B cell (primary cell): ENCODE data around the gene SNAPIN. TPM values are rescaled to one million over a fixed set of nuclear protein-coding genes. Genes with fewer than 3 reads are reported as not detected.

Source experiments
- ATAC-seq: fragments of 200-7000 bp; cut with Tn5 transposase; one replicate; pipeline ENCODE4 v1.10.0; 2021; ENCODE audit warnings: low read depth, mild to moderate bottlenecking, moderate number of reproducible peaks, moderate library complexity
- CTCF ChIA-PET: fragments of 350-600 bp; sonication (Branson Sonifier 250); formaldehyde crosslinking; loops from one replicate; lab custom pipeline; 2021; ENCODE audit warnings: antibody characterized with exemption, inconsistent platforms; lab: Charles Lee
- POLR2A ChIA-PET: fragments of 350-600 bp; sonication (Branson Sonifier 250); formaldehyde crosslinking; loops from one replicate; lab custom pipeline; 2021; ENCODE audit warnings: antibody characterized with exemption; lab: Charles Lee
- DNase-seq: peaks from one replicate; pipeline ENCODE4 v3.0.0; 2013
- H2AFZ ChIP-seq: 2 replicates; pipeline ENCODE4 v1.6.1; 2012; ENCODE audit warnings: mild to moderate bottlenecking, low read depth, low read length; ENCODE audit not compliant: insufficient read depth, poor library complexity, severe bottlenecking
- H3K27ac ChIP-seq, 2 donors: 1 replicate in 1 of 2; 2 replicates in 1 of 2; pipeline ENCODE4 v1.5.1; 2012 to 2013; ENCODE audit warnings: low read length in 2 of 2, mild to moderate bottlenecking in 2 of 2, moderate library complexity in 1 of 2
- H3K27me3 ChIP-seq, 4 experiments: fragments of 200-600 bp in 1 of 4; sonication (generic) in 1 of 4; replicated peaks in 1 of 4; 1 replicate in 2 of 4; 2 replicates in 2 of 4; pipeline versions ENCODE4 v1.6.1 to v1.7.0; 2013 to 2016; ENCODE audit warnings: low read length in 3 of 4, mild to moderate bottlenecking in 2 of 4, mixed read lengths in 1 of 4, moderate library complexity in 1 of 4; ENCODE audit not compliant: insufficient read depth in 4 of 4, control insufficient read depth in 3 of 4; ENCODE audit errors: control extremely low read depth in 1 of 4
- H3K36me3 ChIP-seq, 2 experiments: replicated peaks in 1 of 2; 1 replicate in 1 of 2; 2 replicates in 1 of 2; pipeline versions ENCODE4 v1.6.1 to v1.7.1; 2013; ENCODE audit warnings: low read length in 1 of 2; ENCODE audit not compliant: insufficient read depth in 2 of 2, control insufficient read depth in 1 of 2; ENCODE audit errors: control extremely low read depth in 1 of 2, extremely low read depth in 1 of 2
- H3K4me1 ChIP-seq, 2 donors: fragments of 200-600 bp in 1 of 2; sonication (generic) in 1 of 2; 1 replicate in 1 of 2; 2 replicates in 1 of 2; pipeline versions ENCODE4 v1.5.1 to v1.6.1; 2013 to 2017; ENCODE audit warnings: low read length in 2 of 2; ENCODE audit not compliant: control insufficient read depth in 2 of 2, insufficient read depth in 2 of 2
- H3K4me2 ChIP-seq: replicated peaks from 2 replicates; pipeline ENCODE3; 2012; ENCODE audit warnings: mild to moderate bottlenecking, low read depth, low read length; ENCODE audit not compliant: poor library complexity, severe bottlenecking
- H3K4me3 ChIP-seq, 5 experiments: fragments of 200-600 bp in 1 of 5; sonication (generic) in 1 of 5; 1 replicate in 3 of 5; 2 replicates in 2 of 5; pipeline versions ENCODE4 v1.5.1 to v1.7.0; 2011 to 2016; ENCODE audit warnings: low read length in 4 of 5, mild to moderate bottlenecking in 4 of 5, low read depth in 2 of 5, control low read depth in 1 of 5, moderate library complexity in 1 of 5; ENCODE audit not compliant: insufficient read depth in 1 of 5; ENCODE audit errors: control extremely low read depth in 1 of 5, extremely low read depth in 1 of 5
- H3K79me2 ChIP-seq: fragments of 200-600 bp; sonication (generic); one replicate; pipeline ENCODE4 v1.6.0; 2016; ENCODE audit warnings: low read length; ENCODE audit not compliant: control insufficient read depth, insufficient read depth
- H3K9ac ChIP-seq: fragments of 200-600 bp; sonication (generic); 2 replicates; pipeline ENCODE4 v1.6.1; 2017; ENCODE audit warnings: mild to moderate bottlenecking, low read length, moderate library complexity
- H3K9me3 ChIP-seq, 3 donors: one replicate each; pipeline versions ENCODE4 v1.6.1 to v1.7.1; 2013; ENCODE audit warnings: low read length in 2 of 3; ENCODE audit not compliant: control insufficient read depth in 2 of 3, insufficient read depth in 1 of 3; ENCODE audit errors: control extremely low read depth in 1 of 3
- H4K20me1 ChIP-seq: 2 replicates; pipeline ENCODE4 v1.6.0; 2012; ENCODE audit warnings: mild to moderate bottlenecking, low read length; ENCODE audit not compliant: insufficient read depth, control insufficient read depth, poor library complexity, severe bottlenecking
- H3K27ac Mint-ChIP-seq: one replicate; pipeline ENCODE4 v1.8.0; 2021; ENCODE audit warnings: mixed read lengths
- H3K27me3 Mint-ChIP-seq: one replicate; pipeline ENCODE4 v1.8.0; 2021; ENCODE audit warnings: mixed read lengths
- H3K4me1 Mint-ChIP-seq: one replicate; pipeline ENCODE4 v1.8.0; 2021; ENCODE audit warnings: mixed read lengths
- H3K4me3 Mint-ChIP-seq: one replicate; pipeline ENCODE4 v1.8.0; 2021; ENCODE audit warnings: mixed read lengths
- H3K9me3 Mint-ChIP-seq: one replicate; pipeline ENCODE4 v1.8.0; 2022; ENCODE audit warnings: mixed read lengths; ENCODE audit not compliant: insufficient read depth
- CTCF ChIP-seq: fragments of 200-600 bp; IDR thresholded peaks from one replicate; pipeline ENCODE4 v1.8.0; 2022; ENCODE audit warnings: antibody characterized with exemption, mild to moderate bottlenecking
- EZH2 ChIP-seq: IDR thresholded peaks from 2 replicates; pipeline ENCODE4 v1.6.1; 2012; ENCODE audit warnings: borderline replicate concordance, low read depth, mild to moderate bottlenecking, moderate library complexity, low read length; ENCODE audit not compliant: insufficient read depth, poor library complexity, severe bottlenecking
- WGBS: methylation state at CpG from one replicate; pipeline ENCODE4 v1.1.5; 2013; ENCODE audit warnings: missing lambda C conversion rate; ENCODE audit not compliant: insufficient coverage; 5-methylcytosine and 5-hydroxymethylcytosine counted together
- intact Hi-C: fragments of 100-400 bp; cut with micrococcal nuclease; formaldehyde crosslinking; loops from one replicate; pipeline ENCODE4 v1.10.0; 2022
- polyA plus RNA-seq: library from polyadenylated mRNA; depleted of rRNA; stranded (reverse); fragments of >200 nt; gene quantifications from 2 replicates; pipeline ENCODE4 v1.2.3, GENCODE V29; 2012
- total RNA-seq, 2 donors: library from RNA; stranded (reverse); fragments of 120-200 nt in 1 of 2; gene quantifications; 1 replicate in 1 of 2; 2 replicates in 1 of 2; pipeline versions ENCODE4 v1.2.3 to v1.2.4, GENCODE V29; 2013 to 2022

Gene SNAPIN
- total and polyA plus RNA-seq, 2 donors (not counting 1 experiment from before 2014, with no cell fraction given) = 22.7 to 37.6 TPM

- peaks cover 26% of the 10 kb centered on the region for H3K4me1 Mint-ChIP-seq
- Histone ChIP-seq H3K4me2 (peak overlapping the region; percentile 88), H3K27me3 (peaks cover 0 to 37% (median 24%) of the 10 kb centered on the region in 4 experiments), H3K79me2 (no peaks in the 10 kb centered on the region), H3K9ac (peak overlapping the region; percentile 63), H3K36me3 (no peaks in the 10 kb centered on the region), H3K4me3 (peak overlapping the region in 4 of 5 experiments; percentile 19 to 57 (median 50)), H3K4me1 (peaks cover 26 to 30% of the 10 kb centered on the region in 2 donors), H3K27ac (no peak overlapping the region), H3K9me3 (peaks cover 0 to 8% (median 0%) of the 10 kb centered on the region in 3 donors), H2AFZ (peak overlapping the region; percentile 86), H4K20me1 (no peaks in the 10 kb centered on the region)
- intact Hi-C loops = loop anchor here (5.0 to 10.0 kb wide), 2 partner anchors 145 to 167 kb away; partner anchors contain the start of gene S100A6
- DNase-seq (peak; percentile 68), ATAC-seq (peak; percentile 63)
- H3K4me3 Mint-ChIP-seq = peak overlapping the region; percentile 94
- peaks cover 56% of the 10 kb centered on the region for H3K27me3 Mint-ChIP-seq
- WGBS = 2% methylated on average over 73 of the region's 73 CpGs
- no peaks in the 10 kb centered on the region for H3K9me3 Mint-ChIP-seq
- ChIA-PET POLR2A (interaction anchor here (0.6 to 1.3 kb wide), 4 partner anchors 46 to 621 kb away, joined by 3 to 13 read pairs (median 3); partner anchors contain the start of gene CHTOP), CTCF (interaction anchor here (0.6 to 6.4 kb wide), 6 partner anchors 8 to 307 kb away, joined by 3 to 50 read pairs (median 6); partner anchors contain the start of gene RAB13)
- TF ChIP-seq EZH2 (no peak), CTCF (peak; percentile 42)
- H3K27ac Mint-ChIP-seq = no peak overlapping the region
Measured at GRCh38 chr1:153679337-153680119, 21.0 kb downstream of the SNAPIN start.

DNA sequence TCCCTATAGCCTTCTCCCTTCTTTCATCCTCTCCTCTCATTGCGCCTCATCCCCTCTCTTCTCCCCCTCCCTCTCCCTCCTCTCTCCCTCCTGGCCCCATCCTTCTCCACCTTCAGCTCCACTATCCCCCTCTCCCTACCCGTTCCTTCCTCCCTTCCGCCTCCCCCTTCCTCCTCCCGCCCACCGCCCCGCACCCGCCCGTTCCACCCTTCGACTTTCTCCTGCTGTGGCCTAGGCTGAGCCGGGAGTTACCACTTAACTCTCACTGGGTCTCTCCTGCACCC is 21.6 kb downstream of the SNAPIN start:
- peaks cover 26 to 30% of the 10 kb centered on the region in 2 donors for H3K4me1 ChIP-seq
- no peak overlapping the region for H3K27ac ChIP-seq
- H3K36me3 ChIP-seq = no peaks in the 10 kb centered on the region
- H3K79me2 ChIP-seq = no peaks in the 10 kb centered on the region
- peak overlapping the region in 1 of 5 experiments; percentile 48 for H3K4me3 ChIP-seq
- peaks cover 0 to 37% (median 24%) of the 10 kb centered on the region in 4 experiments for H3K27me3 ChIP-seq
- H3K4me3 Mint-ChIP-seq = peak overlapping the region; percentile 94
- peak overlapping the region; percentile 86 for H2AFZ ChIP-seq
- H3K9me3 Mint-ChIP-seq = no peaks in the 10 kb centered on the region
- H4K20me1 ChIP-seq = no peaks in the 10 kb centered on the region
- H3K4me1 Mint-ChIP-seq = peaks cover 26% of the 10 kb centered on the region
- ChIA-PET CTCF (interaction anchor here (0.8 to 6.4 kb wide), 5 partner anchors 8 to 307 kb away, joined by 3 to 50 read pairs (median 10); partner anchors contain the start of gene RAB13), POLR2A (interaction anchor here (0.5 to 0.6 kb wide), 5 partner anchors 16 to 244 kb away, joined by 3 to 13 read pairs (median 4); no protein-coding TSS in a partner anchor)
- WGBS = 37% methylated on average over 5 of the region's 10 CpGs
- peaks cover 0 to 8% (median 0%) of the 10 kb centered on the region in 3 donors for H3K9me3 ChIP-seq
- intact Hi-C loops = no loop called here
- H3K9ac ChIP-seq = peak overlapping the region; percentile 63
- no peak overlapping the region for H3K27ac Mint-ChIP-seq
- no peak for TF ChIP-seq CTCF
- TF ChIP-seq EZH2 = no peak
- DNase-seq (no peak), ATAC-seq (no peak)
- H3K27me3 Mint-ChIP-seq = peaks cover 59% of the 10 kb centered on the region
- peak overlapping the region; percentile 88 for H3K4me2 ChIP-seq
